C4-2B (cell line): ENCODE data around the gene ATP11A.

Experiments used
- CTCF ChIP-seq: fragments of 450-650 bp; conservative IDR thresholded peaks from 2 replicates; pipeline ENCODE4 v1.5.1; 2017; ENCODE audit warnings: mild to moderate bottlenecking
- ZFX ChIP-seq: fragments of 450-650 bp; IDR thresholded peaks from 2 replicates; pipeline ENCODE4 v1.6.1; 2017

GRCh38 chr13:112750570-112750969, 60.7 kb downstream of the ATP11A start:
- TF ChIP-seq CTCF (no peak), ZFX (no peak)
